Activated B cell treated with CpG ODN at 0.5 μM for 24 hours (primary cell): ENCODE measurements around the gene RHOJ. TPM values are rescaled to one million over a fixed set of nuclear protein-coding genes. Genes with fewer than 3 reads are reported as not detected.

Experiments
- ATAC-seq: fragments of 200-7000 bp; cut with Tn5 transposase; one replicate; pipeline ENCODE4 v1.10.0; 2021; ENCODE audit warnings: low read depth, mild to moderate bottlenecking, moderate library complexity
- CTCF ChIA-PET: fragments of 350-600 bp; sonication (Branson Sonifier 250); formaldehyde crosslinking; loops from one replicate; lab custom pipeline; 2021; ENCODE audit warnings: antibody characterized with exemption; lab: Charles Lee
- POLR2A ChIA-PET: fragments of 350-600 bp; sonication (Branson Sonifier 250); formaldehyde crosslinking; loops from one replicate; lab custom pipeline; 2021; ENCODE audit warnings: antibody characterized with exemption; lab: Charles Lee
- DNase-seq: peaks from one replicate; pipeline ENCODE4 v3.0.0; 2022
- H3K27ac Mint-ChIP-seq: one replicate; pipeline ENCODE4 v1.8.0; 2020; ENCODE audit warnings: mixed read lengths
- H3K27me3 Mint-ChIP-seq: one replicate; pipeline ENCODE4 v1.8.0; 2021; ENCODE audit warnings: mixed read lengths
- H3K36me3 Mint-ChIP-seq: one replicate; pipeline ENCODE4 v1.8.0; 2021; ENCODE audit warnings: low read depth, mixed read lengths
- H3K4me1 Mint-ChIP-seq: one replicate; pipeline ENCODE4 v1.8.0; 2021; ENCODE audit warnings: mixed read lengths
- H3K4me3 Mint-ChIP-seq: one replicate; pipeline ENCODE4 v1.8.0; 2020; ENCODE audit warnings: mild to moderate bottlenecking, mixed read lengths
- H3K9me3 Mint-ChIP-seq: one replicate; pipeline ENCODE4 v1.8.0; 2020; ENCODE audit warnings: mixed read lengths
- CTCF ChIP-seq: fragments of 200-600 bp; IDR thresholded peaks from one replicate; pipeline ENCODE4 v1.8.0; 2022; ENCODE audit warnings: antibody characterized with exemption, mild to moderate bottlenecking
- intact Hi-C: fragments of 100-400 bp; cut with micrococcal nuclease; formaldehyde crosslinking; loops from one replicate; pipeline ENCODE4 v1.15.1; 2024
- total RNA-seq: library from RNA; stranded (reverse); gene quantifications from 2 replicates; pipeline ENCODE4 v1.2.3, GENCODE V29; 2022

Gene RHOJ
- total RNA-seq, 1 donor from 2014 or later, result not detected

GRCh38 chr14:63295231-63295685, 91.0 kb downstream of the RHOJ start:
- POLR2A ChIA-PET, result no interaction called here
- H3K36me3 Mint-ChIP-seq, result no peaks in the 10 kb centered on the region
- no peak overlapping the region for H3K27ac Mint-ChIP-seq
- no peaks in the 10 kb centered on the region for H3K9me3 Mint-ChIP-seq
- peaks cover 4% of the 10 kb centered on the region for H3K4me1 Mint-ChIP-seq
- TF ChIP-seq CTCF, result no peak
- intact Hi-C loops, result no loop called here
- H3K4me3 Mint-ChIP-seq, result peak overlapping the region; percentile 13
- CTCF ChIA-PET, result no interaction called here
- no peak for ATAC-seq
- H3K27me3 Mint-ChIP-seq, result peaks cover 12% of the 10 kb centered on the region
- no peak for DNase-seq

GRCh38 chr14:63296060-63296563, 91.9 kb downstream of the RHOJ start:
- H3K9me3 Mint-ChIP-seq, result no peaks in the 10 kb centered on the region
- DNase-seq, result no peak
- ChIA-PET CTCF (no interaction called here), POLR2A (no interaction called here)
- no peak for TF ChIP-seq CTCF
- H3K4me1 Mint-ChIP-seq, result peaks cover 4% of the 10 kb centered on the region
- H3K27ac Mint-ChIP-seq, result no peak overlapping the region
- no peak overlapping the region for H3K4me3 Mint-ChIP-seq
- H3K36me3 Mint-ChIP-seq, result no peaks in the 10 kb centered on the region
- intact Hi-C loops, result no loop called here
- no peak for ATAC-seq
- peaks cover 7% of the 10 kb centered on the region for H3K27me3 Mint-ChIP-seq

DNA sequence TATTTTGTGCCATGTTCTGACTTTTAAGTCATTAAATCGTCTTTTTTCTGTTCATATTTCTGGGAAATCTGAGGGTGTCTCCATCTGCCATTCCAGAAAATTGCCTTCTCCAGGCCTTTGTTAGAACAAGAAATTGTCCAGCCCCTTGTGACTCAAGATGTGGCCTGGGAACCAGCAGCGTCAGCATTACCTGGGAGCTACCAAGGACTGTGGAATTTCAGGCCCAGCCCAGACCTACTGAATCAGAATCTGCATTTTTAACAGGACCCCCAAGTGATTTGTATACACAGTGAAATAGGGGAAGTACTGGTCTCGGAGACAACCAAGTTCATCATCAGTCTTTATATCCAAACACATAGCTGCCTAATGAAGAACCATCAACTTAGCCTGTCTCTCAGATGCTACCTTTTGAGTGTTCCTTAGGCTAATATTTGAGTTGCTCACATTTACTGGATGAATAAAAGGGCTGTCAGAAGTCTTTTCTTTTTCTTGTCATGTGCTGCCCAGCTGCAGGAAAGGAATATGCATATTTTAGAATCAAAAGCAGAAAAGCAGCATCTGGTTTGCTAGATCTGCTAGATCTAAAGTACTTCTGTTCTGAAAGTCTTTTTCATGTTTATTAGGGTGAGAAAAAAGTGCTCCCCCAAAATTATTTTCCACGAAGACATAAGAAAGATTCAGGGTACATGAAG, 93.3 kb downstream of the RHOJ start:
- DNase-seq (no peak), ATAC-seq (no peak)
- Mint-ChIP-seq H3K27me3 (peaks cover 12% of the 10 kb centered on the region), H3K4me3 (no peak overlapping the region), H3K4me1 (peaks cover 4% of the 10 kb centered on the region), H3K27ac (no peak overlapping the region), H3K36me3 (no peaks in the 10 kb centered on the region), H3K9me3 (no peaks in the 10 kb centered on the region)
- no peak for TF ChIP-seq CTCF
- ChIA-PET CTCF (no interaction called here), POLR2A (no interaction called here)
- intact Hi-C loops, result no loop called here

GRCh38 chr14:63299351-63300110, 95.3 kb downstream of the RHOJ start:
- CTCF ChIA-PET, result no interaction called here
- TF ChIP-seq CTCF, result no peak

DNA sequence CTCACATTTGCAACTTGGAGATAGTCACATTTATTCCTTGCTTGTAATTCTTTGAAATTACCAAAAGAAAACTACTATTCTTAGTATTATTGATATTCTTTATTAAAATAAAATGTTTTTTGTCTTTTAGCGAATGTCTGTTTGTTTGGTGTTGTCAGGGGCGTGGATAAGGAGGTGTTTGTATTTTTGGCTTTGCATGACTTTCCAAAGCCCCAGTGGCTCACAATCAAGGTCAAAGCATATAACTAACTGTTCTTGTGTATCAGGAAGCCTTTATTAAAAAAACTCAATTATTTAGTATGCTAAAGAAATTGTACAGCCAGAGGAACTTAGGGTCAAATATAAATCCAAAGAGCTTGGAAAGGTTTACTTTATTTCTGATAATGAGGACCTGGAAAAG, 96.6 kb downstream of the RHOJ start:
- intact Hi-C loops, result no loop called here
- H3K27ac Mint-ChIP-seq, result no peak overlapping the region
- no peaks in the 10 kb centered on the region for H3K9me3 Mint-ChIP-seq
- H3K27me3 Mint-ChIP-seq, result peaks cover 9% of the 10 kb centered on the region
- no peaks in the 10 kb centered on the region for H3K4me1 Mint-ChIP-seq
- ChIA-PET CTCF (no interaction called here), POLR2A (no interaction called here)
- DNase-seq, result no peak
- no peak overlapping the region for H3K4me3 Mint-ChIP-seq
- no peak for ATAC-seq
- no peak for TF ChIP-seq CTCF
- no peaks in the 10 kb centered on the region for H3K36me3 Mint-ChIP-seq

More at GRCh38 chr14:63299351-63300110, 95.3 kb downstream of the RHOJ start:
- no peak overlapping the region for H3K27ac Mint-ChIP-seq
- peaks cover 4% of the 10 kb centered on the region for H3K4me1 Mint-ChIP-seq
- H3K27me3 Mint-ChIP-seq, result peaks cover 9% of the 10 kb centered on the region
- no peak overlapping the region for H3K4me3 Mint-ChIP-seq
- no peaks in the 10 kb centered on the region for H3K36me3 Mint-ChIP-seq
- no peaks in the 10 kb centered on the region for H3K9me3 Mint-ChIP-seq
- POLR2A ChIA-PET, result no interaction called here
- intact Hi-C loops, result no loop called here
- ATAC-seq, result no peak
- no peak for DNase-seq
